HS-27A (cell line): ENCODE measurements around the gene SSBP3.

ENCODE experiments used
- DNase-seq: peaks from one replicate; pipeline ENCODE4 v3.0.0-alpha.2; 2012; ENCODE audit warnings: low read depth, missing footprints

The SSBP3 gene

GRCh38 chr1:54305906-54306514 is 100.2 kb downstream of the SSBP3 start:
- DNase-seq: no peak

GRCh38 chr1:54304518-54304917 is 101.7 kb downstream of the SSBP3 start:
- no peak for DNase-seq

- no peak for DNase-seq
These were observed 103.0 kb downstream of the SSBP3 start for GRCh38 chr1:54302951-54303843.

GRCh38 chr1:54302549-54302948 is 103.6 kb downstream of the SSBP3 start:
- no peak for DNase-seq

GRCh38 chr1:54301497-54301896 is 104.7 kb downstream of the SSBP3 start:
- no peak for DNase-seq

- DNase-seq: no peak
These were observed 105.8 kb downstream of the SSBP3 start for GRCh38 chr1:54300401-54300800.

- no peak for DNase-seq
These were observed 107.2 kb downstream of the SSBP3 start for GRCh38 chr1:54299037-54299436.

- no peak for DNase-seq
These were observed 107.7 kb downstream of the SSBP3 start for GRCh38 chr1:54298284-54299033.

- no peak for DNase-seq
These were observed 108.5 kb downstream of the SSBP3 start for GRCh38 chr1:54297596-54298283.

- DNase-seq: no peak
These were observed 109.5 kb downstream of the SSBP3 start for GRCh38 chr1:54296666-54297065.

GRCh38 chr1:54294887-54295286 is 111.3 kb downstream of the SSBP3 start:
- no peak for DNase-seq

GRCh38 chr1:54292002-54292911 is 113.9 kb downstream of the SSBP3 start:
- no peak for DNase-seq

GRCh38 chr1:54291276-54292001 is 114.8 kb downstream of the SSBP3 start:
- no peak for DNase-seq

GRCh38 chr1:54290506-54291184 is 115.5 kb downstream of the SSBP3 start:
- no peak for DNase-seq

- DNase-seq: no peak
These were observed 116.4 kb downstream of the SSBP3 start for GRCh38 chr1:54289712-54290233.

GRCh38 chr1:54287801-54288211 is 118.4 kb downstream of the SSBP3 start:
- no peak for DNase-seq

- no peak for DNase-seq
These were observed 119.0 kb downstream of the SSBP3 start for GRCh38 chr1:54287176-54287650.

GRCh38 chr1:54285815-54286345 is 120.3 kb downstream of the SSBP3 start:
- DNase-seq: no peak
